ENCODE measurements around the gene DMD.

DNA sequence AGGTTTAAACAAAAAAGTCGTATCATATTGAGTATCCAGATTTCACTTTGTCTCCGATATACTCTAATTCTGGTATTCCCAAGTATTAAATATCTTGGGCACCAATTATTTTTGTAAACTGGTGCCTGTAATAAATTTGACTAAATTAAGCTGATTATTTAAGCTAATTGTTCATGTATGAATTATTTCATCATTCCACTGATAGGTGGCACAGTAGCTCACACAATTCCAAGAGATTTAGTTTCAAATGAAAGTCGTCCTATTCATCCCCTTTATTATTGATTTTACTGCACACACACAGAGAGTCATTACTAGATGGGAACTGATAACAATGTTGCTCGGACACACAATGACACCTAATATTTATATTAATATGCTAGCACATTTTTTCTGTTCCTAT, 432.4 kb downstream of the DMD start:
- TF ChIP-seq, protein P1, sequence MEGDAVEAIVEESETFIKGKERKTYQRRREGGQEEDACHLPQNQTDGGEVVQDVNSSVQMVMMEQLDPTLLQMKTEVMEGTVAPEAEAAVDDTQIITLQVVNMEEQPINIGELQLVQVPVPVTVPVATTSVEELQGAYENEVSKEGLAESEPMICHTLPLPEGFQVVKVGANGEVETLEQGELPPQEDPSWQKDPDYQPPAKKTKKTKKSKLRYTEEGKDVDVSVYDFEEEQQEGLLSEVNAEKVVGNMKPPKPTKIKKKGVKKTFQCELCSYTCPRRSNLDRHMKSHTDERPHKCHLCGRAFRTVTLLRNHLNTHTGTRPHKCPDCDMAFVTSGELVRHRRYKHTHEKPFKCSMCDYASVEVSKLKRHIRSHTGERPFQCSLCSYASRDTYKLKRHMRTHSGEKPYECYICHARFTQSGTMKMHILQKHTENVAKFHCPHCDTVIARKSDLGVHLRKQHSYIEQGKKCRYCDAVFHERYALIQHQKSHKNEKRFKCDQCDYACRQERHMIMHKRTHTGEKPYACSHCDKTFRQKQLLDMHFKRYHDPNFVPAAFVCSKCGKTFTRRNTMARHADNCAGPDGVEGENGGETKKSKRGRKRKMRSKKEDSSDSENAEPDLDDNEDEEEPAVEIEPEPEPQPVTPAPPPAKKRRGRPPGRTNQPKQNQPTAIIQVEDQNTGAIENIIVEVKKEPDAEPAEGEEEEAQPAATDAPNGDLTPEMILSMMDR (conservative IDR thresholded peaks at IDR 0.05) = no peak
- TF ChIP-seq ZFX (IDR thresholded peaks at IDR 0.05) = no peak

Measured in C4-2B (cell line).